Lung (tissue), 12 donors: ENCODE measurements around the gene DOC2A. TPM values are rescaled to one million over a fixed set of nuclear protein-coding genes. Genes with fewer than 3 reads are reported as not detected.
A peak's percentile ranks its signal among the peaks of the same experiment; 100 is the strongest.

Experiments used
- ATAC-seq: fragments of 200-7000 bp; cut with Tn5 transposase; one replicate; pipeline ENCODE4 v1.9.1; 2020; ENCODE audit warnings: moderate number of reproducible peaks; ENCODE audit not compliant: insufficient read depth, low FRiP score
- DNase-seq, 3 donors: peaks; one replicate each; pipeline ENCODE4 v3.0.0-alpha.2; 2013 to 2017
- H3K27ac ChIP-seq, 2 donors: one replicate each; pipeline ENCODE4 v1.5.1; 2013; ENCODE audit warnings: mild to moderate bottlenecking in 2 of 2, moderate library complexity in 2 of 2, control low read depth in 1 of 2, inconsistent platforms in 1 of 2, low read depth in 1 of 2, low read length in 1 of 2
- H3K27me3 ChIP-seq, 3 donors: one replicate each; pipeline ENCODE4 v1.5.1; 2013; ENCODE audit warnings: low read length in 2 of 3; ENCODE audit not compliant: control insufficient read depth in 3 of 3, insufficient read depth in 3 of 3
- H3K36me3 ChIP-seq, 4 donors: one replicate each; pipeline ENCODE4 v1.5.1; 2013; ENCODE audit warnings: low read length in 4 of 4, mild to moderate bottlenecking in 1 of 4, moderate library complexity in 1 of 4; ENCODE audit not compliant: control insufficient read depth in 4 of 4, insufficient read depth in 4 of 4
- H3K4me1 ChIP-seq, 5 donors: one replicate each; pipeline ENCODE4 v1.5.1; 2013; ENCODE audit warnings: low read length in 5 of 5, mild to moderate bottlenecking in 2 of 5, moderate library complexity in 1 of 5; ENCODE audit not compliant: control insufficient read depth in 5 of 5, insufficient read depth in 5 of 5
- H3K4me3 ChIP-seq: one replicate; pipeline ENCODE4 v1.5.1; 2013; ENCODE audit warnings: mild to moderate bottlenecking, control low read depth, moderate library complexity
- H3K9ac ChIP-seq, 2 donors: one replicate each; pipeline ENCODE4 v1.5.1; 2013; ENCODE audit warnings: low read length in 2 of 2, control low read depth in 1 of 2; ENCODE audit not compliant: insufficient read depth in 1 of 2
- H3K9me3 ChIP-seq, 4 donors: one replicate each; pipeline ENCODE4 v1.5.1; 2013; ENCODE audit warnings: low read length in 3 of 4, mild to moderate bottlenecking in 1 of 4, moderate library complexity in 1 of 4; ENCODE audit not compliant: control insufficient read depth in 4 of 4, insufficient read depth in 3 of 4
- CTCF ChIP-seq: IDR thresholded peaks from 2 replicates; pipeline ENCODE4 v1.5.1; 2012; ENCODE audit warnings: mild to moderate bottlenecking; ENCODE audit errors: control extremely low read depth, extremely low read depth
- WGBS, 2 donors: extraction: QIAGEN DNeasy Blood & Tissue Kit; methylation state at CpG; one replicate each; pipeline ENCODE4 v1.1.7; 2013; 5-methylcytosine and 5-hydroxymethylcytosine counted together
- polyA plus RNA-seq, 2 donors: library from polyadenylated mRNA; stranded (reverse); fragments of 200-250 nt; gene quantifications; one replicate each; pipeline ENCODE4 v1.2.1, GENCODE V29; 2013
- total RNA-seq, 2 donors: library from RNA; depleted of rRNA in 1 of 2; stranded (reverse); fragments of >200 nt in 1 of 2; gene quantifications; one replicate each; pipeline ENCODE4 v1.2.1, GENCODE V29; 2014 to 2021
- donor health status: control.
- donor health status: control.
- donor health status: Bipolar disorder and iron deficiency.
- donor health status: healthy.
- donor health status: DM: yes; HTN: yes; CAD: no.

The DOC2A gene
- total and polyA plus RNA-seq, 4 donors, result 1.4 to 8.7 (median 2.7) TPM

GRCh38 chr16:29990883-29991570 lies 19.8 kb downstream of the DOC2A start:
- Histone ChIP-seq H3K4me1 (peaks cover 0 to 18% (median 12%) of the 10 kb centered on the region in 5 donors), H3K27ac (peak overlapping the region in 1 of 2 donors; percentile 58), H3K36me3 (peaks cover 4 to 66% (median 34%) of the 10 kb centered on the region in 4 donors), H3K27me3 (no peaks in the 10 kb centered on the region), H3K9ac (no peak overlapping the region), H3K9me3 (no peaks in the 10 kb centered on the region), H3K4me3 (no peak overlapping the region)
- 91 to 92% methylated on average over 32 to 35 of the region's 35 CpGs for WGBS, 2 donors
- no peak for TF ChIP-seq CTCF
- no peak for DNase-seq
- ATAC-seq, result no peak

GRCh38 chr16:29990034-29990433 lies 20.8 kb downstream of the DOC2A start:
- H3K9ac ChIP-seq, result no peak overlapping the region
- H3K36me3 ChIP-seq, result peaks cover 12 to 76% (median 42%) of the 10 kb centered on the region in 4 donors
- ATAC-seq (peak; percentile 36), DNase-seq (no peak)
- H3K9me3 ChIP-seq, result no peaks in the 10 kb centered on the region
- 83% methylated on average over 2 of the region's 2 CpGs for WGBS, 2 donors
- no peaks in the 10 kb centered on the region for H3K27me3 ChIP-seq
- no peak for TF ChIP-seq CTCF
- peaks cover 0 to 18% (median 11%) of the 10 kb centered on the region in 5 donors for H3K4me1 ChIP-seq
- H3K27ac ChIP-seq, result no peak overlapping the region
- no peak overlapping the region for H3K4me3 ChIP-seq

GRCh38 chr16:29989111-29989858 lies 21.5 kb downstream of the DOC2A start:
- peak; percentile 32 for ATAC-seq
- Histone ChIP-seq H3K4me3 (no peak overlapping the region), H3K9ac (peak overlapping the region in 1 of 2 donors; percentile 33), H3K36me3 (peaks cover 19 to 83% (median 49%) of the 10 kb centered on the region in 4 donors), H3K4me1 (peaks cover 0 to 11% (median 3%) of the 10 kb centered on the region in 5 donors), H3K27ac (peak overlapping the region in 1 of 2 donors; percentile 76), H3K27me3 (no peaks in the 10 kb centered on the region), H3K9me3 (no peaks in the 10 kb centered on the region)
- TF ChIP-seq CTCF, result no peak
- DNase-seq, result peak in 1 of 3 donors; percentile 36
- WGBS, 2 donors, result 75 to 88% methylated on average over 23 of the region's 23 CpGs
